GM19328 (cell line): ENCODE measurements around the gene TRIM63.
"Not testable (repeated sequence)": the region's sequence is repeated elsewhere in the genome, so short reads cannot be mapped to it uniquely, and the experiment has no call there.

ENCODE experiments used
- ATAC-seq: cut with Tn5 transposase; IDR thresholded peaks from one replicate; pipeline ENCODE4 v1.9.1; 2021; ENCODE audit warnings: mild to moderate bottlenecking, moderate library complexity; ENCODE audit not compliant: unreplicated experiment

TRIM63 gene

GRCh38 chr1:26067432-26067911, at the start of gene TRIM63:
TRIM63 (minus strand) TSS chr1:26067630; CDS start chr1:26067494, 136 bp downstream.
- ATAC-seq: no peak

GRCh38 chr1:26114165-26114927, 46.9 kb upstream of the TRIM63 start:
- ATAC-seq: no peak

GRCh38 chr1:26112407-26112775, 45.0 kb upstream of the TRIM63 start:
- peak; percentile 2 for ATAC-seq

- peak; percentile 62 for ATAC-seq
Measured at GRCh38 chr1:26111530-26112406, 44.3 kb upstream of the TRIM63 start, which contains the start of gene PDIK1L. PDIK1L (plus strand) TSS chr1:26111824; CDS start chr1:26114309, 2,485 bp downstream.

- ATAC-seq: peak; percentile 41
Measured at GRCh38 chr1:26110731-26111529, 43.5 kb upstream of the TRIM63 start.

GRCh38 chr1:26109229-26110164, 42.1 kb upstream of the TRIM63 start:
- no peak for ATAC-seq

- ATAC-seq: not testable (repeated sequence)
Measured at GRCh38 chr1:26105226-26105548, 37.8 kb upstream of the TRIM63 start.

- ATAC-seq: no peak
Measured at GRCh38 chr1:26102526-26102925, 35.1 kb upstream of the TRIM63 start.

GRCh38 chr1:26102119-26102518, 34.7 kb upstream of the TRIM63 start:
- no peak for ATAC-seq

- not testable (repeated sequence) for ATAC-seq
Measured at GRCh38 chr1:26100204-26100603, 32.8 kb upstream of the TRIM63 start.

- no peak for ATAC-seq
Measured at GRCh38 chr1:26099780-26100179, 32.4 kb upstream of the TRIM63 start.

GRCh38 chr1:26098602-26099001, 31.2 kb upstream of the TRIM63 start:
- no peak for ATAC-seq

- no peak for ATAC-seq
Measured at GRCh38 chr1:26097696-26098095, 30.3 kb upstream of the TRIM63 start.

- no peak for ATAC-seq
Measured at GRCh38 chr1:26096471-26096870, 29.0 kb upstream of the TRIM63 start.

GRCh38 chr1:26094677-26095383, 27.4 kb upstream of the TRIM63 start:
- no peak for ATAC-seq

GRCh38 chr1:26094076-26094669, 26.7 kb upstream of the TRIM63 start:
- ATAC-seq: no peak

GRCh38 chr1:26093569-26093968, 26.1 kb upstream of the TRIM63 start:
- not testable (repeated sequence) for ATAC-seq

- no peak for ATAC-seq
Measured at GRCh38 chr1:26092422-26092821, 25.0 kb upstream of the TRIM63 start.

- ATAC-seq: no peak
Measured at GRCh38 chr1:26090893-26091292, 23.5 kb upstream of the TRIM63 start.
